ENCODE data around the gene CRIP1.

GRCh38 chr14:105445901-105446845, 40.5 kb upstream of the CRIP1 start:
- no peak for TF ChIP-seq RAD21 (conservative IDR thresholded peaks at IDR 0.05 in 1 of 2, IDR thresholded peaks at IDR 0.05 in 1 of 2)
- no peak for TF ChIP-seq RNF2 (IDR thresholded peaks at IDR 0.05; ENCODE audit: borderline replicate concordance, low read depth)
- TF ChIP-seq ELK1 (IDR thresholded peaks at IDR 0.05; ENCODE audit: low read depth, low read length), result no peak
- TF ChIP-seq MAX (IDR thresholded peaks at IDR 0.05), result no peak
- TF ChIP-seq CTCF (IDR thresholded peaks at IDR 0.05), result no peak
